IMR-90 (cell line): ENCODE measurements around the gene CYFIP2. TPM values are rescaled to one million over a fixed set of nuclear protein-coding genes. Genes with fewer than 3 reads are reported as not detected.

Source experiments
- ATAC-seq: fragments of 200-7000 bp; cut with Tn5 transposase; 2 replicates; pipeline ENCODE4 v1.9.1; 2020; ENCODE audit warnings: low read depth, mild to moderate bottlenecking, moderate library complexity
- BruUV-seq: library from RNA; stranded (reverse); fragments of 400-500 nt; replicated peaks from 2 replicates; lab custom pipeline; 2021; lab: Mats Ljungman, UMichigan
- CTCF ChIA-PET: fragments of 300-600 bp; formaldehyde crosslinking; extraction: SDS; loops from one replicate; lab custom pipeline; 2021; ENCODE audit warnings: antibody characterized with exemption; lab: Yijun Ruan, JAX
- POLR2A ChIA-PET: fragments of 300-600 bp; sonication (Branson Sonifier 250); formaldehyde crosslinking; loops from one replicate; lab custom pipeline; 2022; ENCODE audit warnings: antibody characterized with exemption; ENCODE audit not compliant: unreplicated experiment; lab: Charles Lee
- DNase-seq: peaks from one replicate; pipeline ENCODE4 v3.0.0; 2013
- H2AFZ ChIP-seq: replicated peaks from 2 replicates; pipeline ENCODE3; 2013; ENCODE audit warnings: low read length, mild to moderate bottlenecking; ENCODE audit not compliant: poor library complexity
- H2AK5ac ChIP-seq: 2 replicates; pipeline ENCODE4 v1.6.1; 2013; ENCODE audit warnings: low read depth, low read length, inconsistent platforms
- H2AK9ac ChIP-seq: replicated peaks from 2 replicates; pipeline ENCODE3; 2013; ENCODE audit warnings: mild to moderate bottlenecking, low read depth, low read length, moderate library complexity; ENCODE audit not compliant: poor library complexity
- H2BK120ac ChIP-seq: 2 replicates; pipeline ENCODE4 v1.6.1; 2013; ENCODE audit warnings: low read depth, low read length, inconsistent platforms
- H2BK15ac ChIP-seq: 3 replicates; pipeline ENCODE4 v1.6.1; 2013; ENCODE audit warnings: low read depth, low read length, inconsistent platforms
- H2BK20ac ChIP-seq: 2 replicates; pipeline ENCODE4 v1.6.1; 2013; ENCODE audit warnings: low read depth, mild to moderate bottlenecking, inconsistent platforms, low read length, moderate library complexity
- H2BK5ac ChIP-seq: 2 replicates; pipeline ENCODE4 v1.6.1; 2013; ENCODE audit warnings: mild to moderate bottlenecking, low read depth, low read length, inconsistent platforms; ENCODE audit not compliant: poor library complexity, severe bottlenecking
- H3K14ac ChIP-seq: replicated peaks from 2 replicates; pipeline ENCODE4 v1.6.1; 2013; ENCODE audit warnings: low read depth, low read length, inconsistent platforms
- H3K18ac ChIP-seq: 2 replicates; pipeline ENCODE4 v1.6.1; 2013; ENCODE audit warnings: low read depth, low read length, control low read depth
- H3K23ac ChIP-seq: 2 replicates; pipeline ENCODE4 v1.6.1; 2013; ENCODE audit warnings: low read depth, low read length, inconsistent platforms
- H3K27ac ChIP-seq: 2 replicates; pipeline ENCODE4 v1.5.1; 2013; ENCODE audit warnings: mild to moderate bottlenecking, control low read depth, low read length; ENCODE audit not compliant: insufficient read depth
- H3K27me3 ChIP-seq: 2 replicates; pipeline ENCODE4 v1.6.1; 2013; ENCODE audit warnings: low read length; ENCODE audit not compliant: control insufficient read depth, insufficient read depth
- H3K36me3 ChIP-seq: 2 replicates; pipeline ENCODE4 v1.6.1; 2013; ENCODE audit warnings: low read length, mixed read lengths; ENCODE audit not compliant: control insufficient read depth, insufficient read depth
- H3K4ac ChIP-seq: 2 replicates; pipeline ENCODE4 v1.6.1; 2013; ENCODE audit warnings: low read depth, low read length, inconsistent platforms
- H3K4me1 ChIP-seq: 2 replicates; pipeline ENCODE4 v1.6.1; 2013; ENCODE audit warnings: low read length, mixed read lengths; ENCODE audit not compliant: control insufficient read depth, insufficient read depth
- H3K4me2 ChIP-seq: 2 replicates; pipeline ENCODE4 v1.6.1; 2013; ENCODE audit warnings: low read depth, mild to moderate bottlenecking, control low read depth, low read length, moderate library complexity
- H3K4me3 ChIP-seq: 2 replicates; pipeline ENCODE4 v1.5.1; 2013; ENCODE audit warnings: low read depth, mild to moderate bottlenecking, control low read depth, low read length, moderate library complexity; ENCODE audit not compliant: insufficient read depth
- H3K56ac ChIP-seq: 2 replicates; pipeline ENCODE4 v1.6.1; 2013; ENCODE audit warnings: low read length, inconsistent platforms; ENCODE audit not compliant: insufficient read depth; ENCODE audit errors: extremely low read depth
- H3K79me1 ChIP-seq, 2 experiments: 2 replicates each; pipeline ENCODE4 v1.6.1; 2013; ENCODE audit warnings: low read length in 2 of 2, inconsistent platforms in 1 of 2, low read depth in 1 of 2
- H3K9ac ChIP-seq: 2 replicates; pipeline ENCODE4 v1.6.1; 2013; ENCODE audit warnings: low read depth, low read length, control low read depth
- H3K9me1 ChIP-seq: 2 replicates; pipeline ENCODE4 v1.6.1; 2013; ENCODE audit warnings: low read length, inconsistent platforms; ENCODE audit not compliant: insufficient read depth
- H3K9me3 ChIP-seq: 2 replicates; pipeline ENCODE4 v1.6.1; 2013; ENCODE audit warnings: low read length; ENCODE audit not compliant: control insufficient read depth, insufficient read depth
- H4K20me1 ChIP-seq: 2 replicates; pipeline ENCODE4 v1.6.1; 2013; ENCODE audit warnings: low read length, inconsistent platforms; ENCODE audit not compliant: insufficient read depth
- H4K5ac ChIP-seq: 2 replicates; pipeline ENCODE4 v1.6.1; 2013; ENCODE audit warnings: mild to moderate bottlenecking, low read depth, low read length, control low read depth
- H4K8ac ChIP-seq, 2 experiments: 2 replicates each; pipeline ENCODE4 v1.6.1; 2013; ENCODE audit warnings: low read depth in 2 of 2, low read length in 2 of 2, control low read depth in 1 of 2, inconsistent platforms in 1 of 2
- H4K91ac ChIP-seq: 2 replicates; pipeline ENCODE4 v1.6.1; 2013; ENCODE audit warnings: low read depth, low read length, inconsistent platforms; ENCODE audit not compliant: insufficient read depth
- POLR2A ChIP-seq: IDR thresholded peaks from 2 replicates; pipeline ENCODE4 v1.6.1; 2012; ENCODE audit warnings: mild to moderate bottlenecking, low read depth, low read length
- WGBS, 2 experiments: methylation state at CpG; one replicate each; pipeline versions ENCODE4 v1.1.5 to v1.1.7; 2013; ENCODE audit warnings: missing lambda C conversion rate in 2 of 2; ENCODE audit not compliant: insufficient read length in 1 of 2; ENCODE audit errors: extremely low coverage in 2 of 2; 5-methylcytosine and 5-hydroxymethylcytosine counted together
- dilution Hi-C: fragments of 300-500 bp; cut with HindIII; formaldehyde crosslinking; loops from one replicate; pipeline ENCODE4 v1.14.3; 2018; ENCODE audit warnings: low sequenced_read_pairs; ENCODE audit not compliant: unreplicated experiment
- in situ Hi-C: fragments of 300-500 bp; cut with MboI; formaldehyde crosslinking; loops from 3 replicates; pipeline ENCODE4 v1.14.3; 2019; ENCODE audit warnings: low sequenced_read_pairs, inconsistent platforms, mixed read lengths
- intact Hi-C: fragments of 100-400 bp; cut with micrococcal nuclease; formaldehyde crosslinking; loops from 2 replicates; pipeline ENCODE4 v1.10.0; 2022
- polyA plus RNA-seq, 3 experiments: library from polyadenylated mRNA; depleted of rRNA; stranded (reverse); fragments of >200 nt; gene quantifications; 2 replicates each; pipeline ENCODE4 v1.2.3, GENCODE V29; 2012; ENCODE audit warnings: low replicate concordance in 1 of 3
- total RNA-seq: library from RNA; depleted of rRNA; stranded (reverse); fragments of >200 nt; gene quantifications from 2 replicates; pipeline ENCODE4 v1.2.3, GENCODE V29; 2012

CYFIP2 gene
- total and polyA plus RNA-seq, 2 of the 4 experiments (the other 2 are of a cell fraction): 6.8 to 13.4 TPM

DNA sequence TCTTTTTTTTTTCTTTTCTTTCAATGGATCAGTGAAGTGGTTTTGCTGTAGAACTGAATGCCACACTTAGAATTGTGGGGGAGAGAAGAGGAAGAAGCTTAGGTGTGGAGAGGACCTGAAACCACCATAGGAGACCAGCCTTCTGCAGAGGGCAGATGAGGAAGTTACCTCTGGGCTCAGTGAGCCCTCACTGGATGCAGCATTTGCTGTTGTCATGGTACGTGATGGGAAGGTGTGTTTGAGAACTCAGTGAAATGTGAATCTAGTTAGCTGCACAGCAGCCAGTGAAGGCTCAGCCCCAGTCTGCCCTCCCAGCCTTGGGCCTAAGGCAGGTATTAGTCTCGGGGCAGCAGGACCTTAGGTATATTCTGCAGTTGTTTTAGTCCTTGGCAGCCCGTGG lies 17.5 kb downstream of the CYFIP2 start:
- H2AK5ac ChIP-seq: no peak overlapping the region
- ATAC-seq: no peak
- POLR2A ChIA-PET: no interaction called here

More for the DNA sequence above, 17.5 kb downstream of the CYFIP2 start:
- Histone ChIP-seq H3K79me1 (no peaks in the 10 kb centered on the region), H4K8ac (no peak overlapping the region), H2BK120ac (no peak overlapping the region), H3K4ac (no peak overlapping the region), H4K20me1 (no peaks in the 10 kb centered on the region), H3K9me1 (0 out of 2 replicates have a peak, but pooled peaks cover 3% of the 10 kb centered on the region), H3K4me2 (no peak overlapping the region), H4K91ac (no peak overlapping the region), H3K18ac (no peak overlapping the region), H3K27ac (no peak overlapping the region), H3K27me3 (peaks cover 1% of the 10 kb centered on the region), H3K56ac (no peak overlapping the region), H2BK20ac (no peak overlapping the region), H4K5ac (no peak overlapping the region), H3K14ac (no peak overlapping the region), H3K36me3 (peaks cover 2% of the 10 kb centered on the region), H3K4me1 (no peaks in the 10 kb centered on the region), H2BK15ac (no peak overlapping the region), H3K23ac (no peak overlapping the region), H3K9me3 (no peaks in the 10 kb centered on the region), H2AK9ac (no peak overlapping the region), H2AFZ (no peak overlapping the region), H2BK5ac (no peak overlapping the region), H3K9ac (no peak overlapping the region), H3K4me3 (no peak overlapping the region)
- CTCF ChIA-PET: no interaction called here
- BruUV-seq: no TSS peak
- DNase-seq: no peak
- dilution Hi-C loops (no loop called here), intact Hi-C loops (no loop called here), in situ Hi-C loops (no loop called here)
- no CpG with 5 or more reads among the region's 3 CpGs for WGBS, 2 experiments
- no peak for TF ChIP-seq POLR2A
